Measurements from ENCODE around the gene CCM2L.

The CCM2L gene

GRCh38 chr20:32071395-32072167, 61.3 kb downstream of the CCM2L start:
- Histone ChIP-seq H3K27me3 (ENCODE audit: control insufficient read depth in 1 of 2, insufficient read depth in 2 of 2, low read length in 2 of 2) (peaks cover 8 to 22% of the 10 kb centered on the region in 2 donors), H3K36me3 (ENCODE audit: control insufficient read depth in 2 of 2, insufficient read depth in 2 of 2, low read length in 2 of 2) (no peaks in the 10 kb centered on the region), H3K4me3 (ENCODE audit: low read length in 2 of 2) (no peak overlapping the region), H3K4me1 (ENCODE audit: control insufficient read depth, insufficient read depth, low read length) (no peaks in the 10 kb centered on the region), H3K9me3 (ENCODE audit: control insufficient read depth in 2 of 2, low read length in 2 of 2) (no peaks in the 10 kb centered on the region), H3K9ac (ENCODE audit: low read length in 2 of 2) (no peak overlapping the region), H3K27ac (ENCODE audit: low read length) (no peak overlapping the region)

DNA sequence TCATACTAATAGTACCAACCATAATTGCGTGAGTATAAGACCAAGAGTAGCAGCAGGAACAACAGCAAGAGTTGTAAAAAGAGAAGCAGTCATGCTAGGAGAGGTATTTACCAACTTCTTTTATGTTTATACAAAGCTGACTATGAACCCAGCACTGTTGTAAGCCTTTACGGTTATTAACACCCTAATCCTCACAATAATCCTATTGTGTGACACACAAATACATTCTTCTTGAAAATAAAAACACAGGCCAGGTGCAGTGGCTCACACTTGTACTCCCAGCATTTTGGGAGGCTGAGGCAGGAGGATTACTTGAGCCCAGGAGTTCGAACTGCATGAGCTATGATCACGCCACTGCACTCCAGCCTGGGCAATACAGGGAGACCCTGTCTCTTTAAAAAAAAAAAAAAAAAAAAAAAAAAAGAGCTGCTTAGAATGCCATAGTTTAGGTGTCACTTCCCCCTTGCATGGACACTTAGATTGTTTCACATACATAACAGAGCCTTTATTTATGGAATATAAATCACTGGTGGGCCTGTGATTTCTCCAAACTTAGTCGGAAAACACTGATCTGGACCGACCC, 62.0 kb downstream of the CCM2L start:
- Histone ChIP-seq H3K27ac (ENCODE audit: low read length) (no peak overlapping the region), H3K36me3 (ENCODE audit: control insufficient read depth in 2 of 2, insufficient read depth in 2 of 2, low read length in 2 of 2) (no peaks in the 10 kb centered on the region), H3K27me3 (ENCODE audit: control insufficient read depth in 1 of 2, insufficient read depth in 2 of 2, low read length in 2 of 2) (peaks cover 8 to 22% of the 10 kb centered on the region in 2 donors), H3K9me3 (ENCODE audit: control insufficient read depth in 2 of 2, low read length in 2 of 2) (no peaks in the 10 kb centered on the region), H3K4me1 (ENCODE audit: control insufficient read depth, insufficient read depth, low read length) (no peaks in the 10 kb centered on the region), H3K9ac (ENCODE audit: low read length in 2 of 2) (no peak overlapping the region), H3K4me3 (ENCODE audit: low read length in 2 of 2) (no peak overlapping the region)

DNA sequence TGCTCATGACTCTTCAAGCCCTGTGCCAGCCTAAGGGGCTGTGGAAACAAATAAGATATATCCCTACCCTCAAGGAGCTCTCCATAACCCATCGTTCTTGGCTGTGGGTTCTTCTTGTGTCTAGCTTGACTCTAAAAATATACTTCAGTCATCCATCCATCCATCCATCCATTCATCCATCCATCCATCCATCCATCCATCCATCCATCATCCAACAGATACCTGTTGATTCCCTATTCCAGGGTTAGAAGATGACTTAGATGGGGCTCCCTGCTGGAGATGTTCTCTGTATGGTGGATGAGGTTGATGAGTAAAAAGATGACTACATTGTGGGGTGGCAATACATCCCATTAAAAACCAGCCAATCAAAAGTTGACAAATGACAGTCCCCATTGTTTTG, 65.3 kb downstream of the CCM2L start:
- H3K27ac ChIP-seq (ENCODE audit: low read length) = no peak overlapping the region
- no peaks in the 10 kb centered on the region for H3K9me3 ChIP-seq (ENCODE audit: control insufficient read depth in 2 of 2, low read length in 2 of 2)
- H3K27me3 ChIP-seq (ENCODE audit: control insufficient read depth in 1 of 2, insufficient read depth in 2 of 2, low read length in 2 of 2) = peaks cover 8 to 16% of the 10 kb centered on the region in 2 donors
- H3K4me1 ChIP-seq (ENCODE audit: control insufficient read depth, insufficient read depth, low read length) = no peaks in the 10 kb centered on the region
- H3K9ac ChIP-seq (ENCODE audit: low read length in 2 of 2) = no peak overlapping the region
- no peak overlapping the region for H3K4me3 ChIP-seq (ENCODE audit: low read length in 2 of 2)
- no peaks in the 10 kb centered on the region for H3K36me3 ChIP-seq (ENCODE audit: control insufficient read depth in 2 of 2, insufficient read depth in 2 of 2, low read length in 2 of 2)

DNA sequence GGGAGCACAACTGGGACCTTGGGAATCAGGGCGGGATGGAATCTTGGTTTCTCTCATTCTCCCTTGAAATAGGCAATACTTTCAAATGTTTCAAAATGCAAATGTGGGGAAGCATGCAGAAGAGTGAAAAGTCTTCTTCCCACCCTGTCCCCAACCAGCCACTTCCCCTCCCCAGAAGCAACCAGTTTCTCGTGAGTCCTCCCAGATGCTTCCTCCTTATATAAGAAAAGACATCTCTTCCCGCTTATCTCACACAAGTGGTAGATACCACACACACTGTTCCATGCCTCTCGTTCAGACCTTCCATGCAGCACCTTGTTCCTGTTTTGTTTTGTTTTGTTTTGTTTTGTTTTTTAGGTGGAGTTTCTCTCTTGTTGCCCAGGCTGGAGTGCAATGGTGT, 67.0 kb downstream of the CCM2L start:
- H3K9me3 ChIP-seq (ENCODE audit: control insufficient read depth in 2 of 2, low read length in 2 of 2) = no peaks in the 10 kb centered on the region
- no peak overlapping the region for H3K4me3 ChIP-seq (ENCODE audit: low read length in 2 of 2)

GRCh38 chr20:32078322-32078721, 68.1 kb downstream of the CCM2L start:
- Histone ChIP-seq H3K27ac (ENCODE audit: low read length) (no peak overlapping the region), H3K27me3 (ENCODE audit: control insufficient read depth in 1 of 2, insufficient read depth in 2 of 2, low read length in 2 of 2) (peaks cover 6 to 14% of the 10 kb centered on the region in 2 donors), H3K4me1 (ENCODE audit: control insufficient read depth, insufficient read depth, low read length) (no peaks in the 10 kb centered on the region)

More for the DNA sequence above, 67.0 kb downstream of the CCM2L start:
- no peaks in the 10 kb centered on the region for H3K36me3 ChIP-seq (ENCODE audit: control insufficient read depth in 2 of 2, insufficient read depth in 2 of 2, low read length in 2 of 2)
- H3K9ac ChIP-seq (ENCODE audit: low read length in 2 of 2) = no peak overlapping the region
- peaks cover 6 to 14% of the 10 kb centered on the region in 2 donors for H3K27me3 ChIP-seq (ENCODE audit: control insufficient read depth in 1 of 2, insufficient read depth in 2 of 2, low read length in 2 of 2)
- H3K27ac ChIP-seq (ENCODE audit: low read length) = no peak overlapping the region
- H3K4me1 ChIP-seq (ENCODE audit: control insufficient read depth, insufficient read depth, low read length) = no peaks in the 10 kb centered on the region

DNA sequence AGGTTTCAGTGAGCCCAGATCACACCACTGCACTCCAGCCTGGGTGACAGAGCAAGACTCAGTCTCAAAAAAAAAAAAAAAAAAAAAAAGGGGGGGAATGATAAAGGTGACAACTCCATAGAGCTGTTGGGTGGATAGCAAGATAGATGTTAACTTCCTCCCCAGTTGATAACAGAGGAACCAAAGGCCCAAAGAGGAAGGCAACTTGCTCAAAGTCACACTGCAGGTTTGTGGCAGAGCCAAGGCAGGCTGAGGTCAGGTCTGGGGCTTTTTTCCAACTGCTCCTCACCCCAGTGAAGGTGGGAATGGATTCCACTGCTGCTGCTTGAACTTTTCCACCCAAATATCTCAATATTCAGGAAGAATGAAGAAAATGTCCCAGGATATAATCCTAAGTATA, 68.6 kb downstream of the CCM2L start:
- Histone ChIP-seq H3K4me3 (ENCODE audit: low read length in 2 of 2) (no peak overlapping the region), H3K27me3 (ENCODE audit: control insufficient read depth in 1 of 2, insufficient read depth in 2 of 2, low read length in 2 of 2) (peaks cover 6 to 13% of the 10 kb centered on the region in 2 donors), H3K36me3 (ENCODE audit: control insufficient read depth in 2 of 2, insufficient read depth in 2 of 2, low read length in 2 of 2) (no peaks in the 10 kb centered on the region), H3K9ac (ENCODE audit: low read length in 2 of 2) (no peak overlapping the region), H3K4me1 (ENCODE audit: control insufficient read depth, insufficient read depth, low read length) (no peaks in the 10 kb centered on the region), H3K27ac (ENCODE audit: low read length) (no peak overlapping the region), H3K9me3 (ENCODE audit: control insufficient read depth in 2 of 2, low read length in 2 of 2) (no peaks in the 10 kb centered on the region)

More at GRCh38 chr20:32078322-32078721, 68.1 kb downstream of the CCM2L start:
- Histone ChIP-seq H3K9me3 (ENCODE audit: control insufficient read depth in 2 of 2, low read length in 2 of 2) (no peaks in the 10 kb centered on the region), H3K36me3 (ENCODE audit: control insufficient read depth in 2 of 2, insufficient read depth in 2 of 2, low read length in 2 of 2) (no peaks in the 10 kb centered on the region), H3K9ac (ENCODE audit: low read length in 2 of 2) (no peak overlapping the region), H3K4me3 (ENCODE audit: low read length in 2 of 2) (no peak overlapping the region)

DNA sequence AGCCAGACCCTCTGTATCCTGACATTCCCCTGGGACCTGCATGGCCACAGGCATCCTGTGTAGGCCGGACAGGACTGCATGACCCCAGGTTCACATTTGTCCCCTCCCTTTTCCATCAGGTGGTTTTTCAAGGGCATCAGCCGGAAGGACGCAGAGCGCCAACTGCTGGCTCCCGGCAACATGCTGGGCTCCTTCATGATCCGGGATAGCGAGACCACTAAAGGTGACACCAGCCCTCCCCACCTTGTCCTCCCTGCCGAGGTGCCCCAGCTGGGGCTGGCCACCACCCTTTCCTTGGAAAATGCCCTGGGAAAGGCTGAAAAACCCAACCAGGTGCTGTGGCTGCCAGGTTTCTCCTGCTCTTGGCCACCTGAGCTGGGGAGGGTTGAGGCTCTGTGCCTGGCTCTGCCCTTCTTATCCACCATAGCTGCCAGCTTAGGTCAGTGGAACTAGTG, 69.4 kb downstream of the CCM2L start:
- Histone ChIP-seq H3K27ac (ENCODE audit: low read length) (no peak overlapping the region), H3K4me1 (ENCODE audit: control insufficient read depth, insufficient read depth, low read length) (no peaks in the 10 kb centered on the region), H3K4me3 (ENCODE audit: low read length in 2 of 2) (no peak overlapping the region), H3K9ac (ENCODE audit: low read length in 2 of 2) (no peak overlapping the region), H3K9me3 (ENCODE audit: control insufficient read depth in 2 of 2, low read length in 2 of 2) (no peaks in the 10 kb centered on the region), H3K27me3 (ENCODE audit: control insufficient read depth in 1 of 2, insufficient read depth in 2 of 2, low read length in 2 of 2) (peaks cover 6 to 8% of the 10 kb centered on the region in 2 donors), H3K36me3 (ENCODE audit: control insufficient read depth in 2 of 2, insufficient read depth in 2 of 2, low read length in 2 of 2) (no peaks in the 10 kb centered on the region)

GRCh38 chr20:32080783-32081182, 70.5 kb downstream of the CCM2L start:
- H3K27me3 ChIP-seq (ENCODE audit: control insufficient read depth in 1 of 2, insufficient read depth in 2 of 2, low read length in 2 of 2) = peaks cover 6 to 8% of the 10 kb centered on the region in 2 donors
- H3K9me3 ChIP-seq (ENCODE audit: control insufficient read depth in 2 of 2, low read length in 2 of 2) = no peaks in the 10 kb centered on the region
- no peak overlapping the region for H3K4me3 ChIP-seq (ENCODE audit: low read length in 2 of 2)
- H3K4me1 ChIP-seq (ENCODE audit: control insufficient read depth, insufficient read depth, low read length) = no peaks in the 10 kb centered on the region
- no peak overlapping the region for H3K9ac ChIP-seq (ENCODE audit: low read length in 2 of 2)
- no peaks in the 10 kb centered on the region for H3K36me3 ChIP-seq (ENCODE audit: control insufficient read depth in 2 of 2, insufficient read depth in 2 of 2, low read length in 2 of 2)
- H3K27ac ChIP-seq (ENCODE audit: low read length) = no peak overlapping the region
